Mesenchymal stem cell (in vitro differentiated cells and primary cell): ENCODE measurements around the gene AGO4.
"Not testable (repeated sequence)": the region's sequence is repeated elsewhere in the genome, so short reads cannot be mapped to it uniquely, and the experiment has no call there.

Experiments used
- DNase-seq: peaks from one replicate; pipeline ENCODE4 v3.0.0-alpha.2; 2013
- H2AFZ ChIP-seq: one replicate; pipeline ENCODE4 v1.6.1; 2013; ENCODE audit warnings: low read depth, mild to moderate bottlenecking, control low read depth, inconsistent platforms, low read length, moderate library complexity
- H2AK5ac ChIP-seq: 2 replicates; pipeline ENCODE4 v1.6.1; 2013; ENCODE audit warnings: low read length, moderate library complexity, mild to moderate bottlenecking, inconsistent platforms; ENCODE audit not compliant: severe bottlenecking
- H2BK120ac ChIP-seq: one replicate; pipeline ENCODE4 v1.6.1; 2013; ENCODE audit warnings: low read depth, mild to moderate bottlenecking, inconsistent platforms, low read length, moderate library complexity
- H2BK12ac ChIP-seq, 2 experiments: one replicate each; pipeline ENCODE4 v1.6.1; 2013; ENCODE audit warnings: inconsistent platforms in 2 of 2, low read length in 2 of 2, mild to moderate bottlenecking in 2 of 2, moderate library complexity in 2 of 2, control low read depth in 1 of 2
- H2BK15ac ChIP-seq: one replicate; pipeline ENCODE4 v1.6.1; 2013; ENCODE audit warnings: mild to moderate bottlenecking, low read depth, inconsistent platforms; ENCODE audit not compliant: poor library complexity, severe bottlenecking
- H2BK5ac ChIP-seq: 2 replicates; pipeline ENCODE4 v1.6.1; 2013; ENCODE audit warnings: low read depth, mild to moderate bottlenecking, low read length, control low read depth, inconsistent platforms; ENCODE audit not compliant: poor library complexity, severe bottlenecking
- H3K14ac ChIP-seq, 2 experiments: one replicate each; pipeline ENCODE4 v1.6.1; 2013; ENCODE audit warnings: inconsistent platforms in 2 of 2, low read length in 2 of 2, control low read depth in 1 of 2, mild to moderate bottlenecking in 1 of 2, moderate library complexity in 1 of 2
- H3K18ac ChIP-seq, 2 experiments: one replicate each; pipeline ENCODE4 v1.6.1; 2013; ENCODE audit warnings: inconsistent platforms in 2 of 2, low read length in 2 of 2, control low read depth in 1 of 2, low read depth in 1 of 2, mild to moderate bottlenecking in 1 of 2
- H3K23ac ChIP-seq, 2 experiments: one replicate each; pipeline ENCODE4 v1.6.1; 2013; ENCODE audit warnings: inconsistent platforms in 2 of 2, low read length in 2 of 2, mild to moderate bottlenecking in 2 of 2, moderate library complexity in 2 of 2, control low read depth in 1 of 2
- H3K27ac ChIP-seq: 2 replicates; pipeline ENCODE4 v1.5.1; 2013; ENCODE audit warnings: mild to moderate bottlenecking, moderate library complexity, low read length, control low read depth, inconsistent platforms; ENCODE audit not compliant: poor library complexity, severe bottlenecking
- H3K27me3 ChIP-seq, 2 experiments: 2 replicates each; pipeline versions ENCODE4 v1.6.1 to v1.7.0; 2013; ENCODE audit warnings: low read length in 2 of 2, mild to moderate bottlenecking in 2 of 2, moderate library complexity in 2 of 2, control low read depth in 1 of 2, inconsistent platforms in 1 of 2; ENCODE audit not compliant: control insufficient read depth in 1 of 2, insufficient read depth in 1 of 2
- H3K36me3 ChIP-seq, 2 experiments: 2 replicates each; pipeline versions ENCODE4 v1.6.1 to v1.7.0; 2013; ENCODE audit warnings: low read length in 2 of 2, control low read depth in 1 of 2, inconsistent platforms in 1 of 2, low read depth in 1 of 2, mild to moderate bottlenecking in 1 of 2; ENCODE audit not compliant: insufficient read depth in 2 of 2, control insufficient read depth in 1 of 2
- H3K4ac ChIP-seq, 2 experiments: one replicate each; pipeline ENCODE4 v1.6.1; 2013; ENCODE audit warnings: inconsistent platforms in 2 of 2, low read length in 2 of 2, mild to moderate bottlenecking in 2 of 2, moderate library complexity in 2 of 2, control low read depth in 1 of 2, low read depth in 1 of 2
- H3K4me1 ChIP-seq: 2 replicates; pipeline ENCODE4 v1.6.1; 2013; ENCODE audit warnings: low read depth, low read length, control low read depth; ENCODE audit not compliant: control insufficient read depth, insufficient read depth
- H3K4me2 ChIP-seq: 2 replicates; pipeline ENCODE4 v1.6.1; 2013; ENCODE audit warnings: low read length, mild to moderate bottlenecking, inconsistent platforms; ENCODE audit not compliant: poor library complexity, severe bottlenecking
- H3K4me3 ChIP-seq, 2 experiments: 2 replicates each; pipeline versions ENCODE4 v1.5.1 to v1.7.0; 2013; ENCODE audit warnings: low read length in 2 of 2, mild to moderate bottlenecking in 2 of 2, control low read depth in 1 of 2, low read depth in 1 of 2; ENCODE audit not compliant: insufficient read depth in 1 of 2
- H3K79me1 ChIP-seq: replicated peaks from 2 replicates; pipeline ENCODE4 v1.6.1; 2013; ENCODE audit warnings: mild to moderate bottlenecking, control low read depth, low read length, inconsistent platforms; ENCODE audit not compliant: poor library complexity, severe bottlenecking
- H3K9ac ChIP-seq: 2 replicates; pipeline ENCODE4 v1.7.0; 2013; ENCODE audit warnings: mild to moderate bottlenecking, low read length, moderate library complexity
- H3K9me3 ChIP-seq: 2 replicates; pipeline ENCODE4 v1.7.0; 2013; ENCODE audit warnings: mild to moderate bottlenecking, low read length; ENCODE audit not compliant: control insufficient read depth
- H4K8ac ChIP-seq: one replicate; pipeline ENCODE4 v1.6.1; 2013; ENCODE audit warnings: inconsistent platforms, mild to moderate bottlenecking, low read length, moderate library complexity
- H4K91ac ChIP-seq: one replicate; pipeline ENCODE4 v1.6.1; 2013; ENCODE audit warnings: mild to moderate bottlenecking, low read length, inconsistent platforms
- WGBS: methylation state at CpG from one replicate; pipeline ENCODE4 v1.1.7; 2013; ENCODE audit warnings: mixed read lengths; 5-methylcytosine and 5-hydroxymethylcytosine counted together

AGO4 gene

GRCh38 chr1:35768350-35769187, 39.2 kb upstream of the AGO4 start:
- Histone ChIP-seq H2AFZ (no peak overlapping the region), H3K79me1 (peaks cover 2% of the 10 kb centered on the region), H3K4me1 (no peaks in the 10 kb centered on the region), H3K27ac (peak overlapping the region; percentile 78), H2BK120ac (no peak overlapping the region), H2BK12ac (no peak overlapping the region), H4K8ac (peak overlapping the region; percentile 55), H3K9ac (peak overlapping the region; percentile 92), H3K36me3 (no peaks in the 10 kb centered on the region), H3K27me3 (no peaks in the 10 kb centered on the region), H3K9me3 (no peaks in the 10 kb centered on the region), H3K4me3 (peak overlapping the region in 1 of 2 experiments; percentile 93), H2AK5ac (no peak overlapping the region), H3K18ac (no peak overlapping the region), H3K23ac (no peak overlapping the region), H2BK5ac (no peak overlapping the region), H4K91ac (no peak overlapping the region), H2BK15ac (peak overlapping the region; percentile 77), H3K4me2 (peak overlapping the region; percentile 97), H3K4ac (no peak overlapping the region), H3K14ac (no peak overlapping the region)
- WGBS, result 8% methylated on average over 4 of the region's 19 CpGs
- DNase-seq, result peak; percentile 18

GRCh38 chr1:35769188-35769758, 38.5 kb upstream of the AGO4 start:
- H2BK5ac ChIP-seq, result no peak overlapping the region
- no peak overlapping the region for H4K91ac ChIP-seq
- peak overlapping the region; percentile 54 to 86 for H3K4ac ChIP-seq
- H3K27ac ChIP-seq, result peak overlapping the region; percentile 78
- peak overlapping the region; percentile 92 for H3K9ac ChIP-seq
- H3K18ac ChIP-seq, result peak overlapping the region; percentile 72 to 87
- WGBS, result under 1% methylated on average over 47 of the region's 58 CpGs
- H4K8ac ChIP-seq, result peak overlapping the region; percentile 55
- H2BK12ac ChIP-seq, result no peak overlapping the region
- H3K4me3 ChIP-seq, result peak overlapping the region; percentile 83 to 93
- peak overlapping the region in 1 of 2 experiments; percentile 90 for H3K14ac ChIP-seq
- H3K4me2 ChIP-seq, result peak overlapping the region; percentile 97
- peak; percentile 90 for DNase-seq
- H3K79me1 ChIP-seq, result no peaks in the 10 kb centered on the region
- H3K9me3 ChIP-seq, result no peaks in the 10 kb centered on the region
- H2AFZ ChIP-seq, result peak overlapping the region; percentile 87
- no peak overlapping the region for H2BK120ac ChIP-seq
- H3K36me3 ChIP-seq, result no peaks in the 10 kb centered on the region
- H3K27me3 ChIP-seq, result no peaks in the 10 kb centered on the region
- no peak overlapping the region for H2AK5ac ChIP-seq
- H3K4me1 ChIP-seq, result no peaks in the 10 kb centered on the region
- H2BK15ac ChIP-seq, result peak overlapping the region; percentile 77
- no peak overlapping the region for H3K23ac ChIP-seq

- no peak overlapping the region for H3K27ac ChIP-seq
Observed at GRCh38 chr1:35773711-35774110, 34.1 kb upstream of the AGO4 start.

GRCh38 chr1:35776172-35776571, 31.6 kb upstream of the AGO4 start:
- not testable (repeated sequence) for H2BK5ac ChIP-seq, H4K8ac ChIP-seq, H3K4ac ChIP-seq, H3K18ac ChIP-seq, H3K23ac ChIP-seq, DNase-seq, H3K4me3 ChIP-seq, H4K91ac ChIP-seq, H3K36me3 ChIP-seq, H2BK12ac ChIP-seq, H3K14ac ChIP-seq, H2AFZ ChIP-seq, H3K4me2 ChIP-seq, H2AK5ac ChIP-seq, H3K79me1 ChIP-seq, H3K9me3 ChIP-seq, H3K27me3 ChIP-seq, H2BK120ac ChIP-seq, H3K27ac ChIP-seq, H2BK15ac ChIP-seq, H3K9ac ChIP-seq, H3K4me1 ChIP-seq
- 85% methylated on average over 6 of the region's 6 CpGs for WGBS

More at GRCh38 chr1:35773711-35774110, 34.1 kb upstream of the AGO4 start:
- Histone ChIP-seq H4K8ac (no peak overlapping the region), H4K91ac (no peak overlapping the region), H3K14ac (no peak overlapping the region), H3K9ac (no peak overlapping the region), H2BK15ac (no peak overlapping the region), H3K9me3 (no peaks in the 10 kb centered on the region), H3K36me3 (no peaks in the 10 kb centered on the region), H3K4me3 (no peak overlapping the region), H2BK5ac (no peak overlapping the region), H2AFZ (no peak overlapping the region), H3K79me1 (no peaks in the 10 kb centered on the region), H3K4me2 (no peak overlapping the region), H2BK120ac (no peak overlapping the region), H3K18ac (no peak overlapping the region), H3K4me1 (no peaks in the 10 kb centered on the region), H3K27me3 (no peaks in the 10 kb centered on the region), H3K4ac (no peak overlapping the region), H3K23ac (no peak overlapping the region), H2AK5ac (no peak overlapping the region), H2BK12ac (no peak overlapping the region)
- DNase-seq, result no peak
